ENCODE results near the gene IFNA1.
"Not testable (repeated sequence)": the region's sequence is repeated elsewhere in the genome, so short reads cannot be mapped to it uniquely, and the experiment has no call there.

IFNA1 gene

DNA sequence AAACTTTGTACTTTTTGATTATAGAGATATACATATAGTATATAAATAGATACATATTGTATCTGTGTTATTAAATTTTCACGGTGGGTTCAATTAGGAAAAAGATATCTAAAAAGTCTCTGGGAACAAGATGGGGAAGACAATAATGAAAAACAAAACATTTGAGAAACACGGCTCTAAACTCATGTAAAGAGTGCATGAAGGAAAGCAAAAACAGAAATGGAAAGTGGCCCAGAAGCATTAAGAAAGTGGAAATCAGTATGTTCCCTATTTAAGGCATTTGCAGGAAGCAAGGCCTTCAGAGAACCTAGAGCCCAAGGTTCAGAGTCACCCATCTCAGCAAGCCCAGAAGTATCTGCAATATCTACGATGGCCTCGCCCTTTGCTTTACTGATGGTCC, at the start of gene IFNA1:
IFNA1 (plus strand) TSS at position 301 of the 400 bp plus-strand sequence; CDS start at position 370, 69 bp downstream.
- DNase-seq = no peak

DNA sequence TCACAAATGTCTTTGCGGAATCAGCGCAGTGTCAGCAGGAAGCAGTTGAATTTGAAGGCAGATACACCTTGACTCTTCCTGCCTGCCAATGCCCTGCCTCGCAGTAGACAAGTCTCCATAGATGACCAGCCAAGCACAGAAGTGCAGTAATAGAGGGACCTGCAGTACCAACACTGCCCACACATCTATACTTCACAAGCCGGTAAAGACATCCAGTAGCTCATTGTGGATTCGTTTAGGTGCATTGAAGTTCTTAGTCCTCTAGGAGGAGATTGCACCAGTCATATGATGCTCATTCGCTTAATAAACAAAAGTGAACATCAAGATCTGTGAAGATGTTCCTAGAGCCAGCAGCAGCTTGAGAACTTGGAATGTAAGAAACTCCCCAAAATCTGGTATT, 48.0 kb upstream of the IFNA1 start:
- DNase-seq = peak in 1 of 2 experiments; percentile 52

DNA sequence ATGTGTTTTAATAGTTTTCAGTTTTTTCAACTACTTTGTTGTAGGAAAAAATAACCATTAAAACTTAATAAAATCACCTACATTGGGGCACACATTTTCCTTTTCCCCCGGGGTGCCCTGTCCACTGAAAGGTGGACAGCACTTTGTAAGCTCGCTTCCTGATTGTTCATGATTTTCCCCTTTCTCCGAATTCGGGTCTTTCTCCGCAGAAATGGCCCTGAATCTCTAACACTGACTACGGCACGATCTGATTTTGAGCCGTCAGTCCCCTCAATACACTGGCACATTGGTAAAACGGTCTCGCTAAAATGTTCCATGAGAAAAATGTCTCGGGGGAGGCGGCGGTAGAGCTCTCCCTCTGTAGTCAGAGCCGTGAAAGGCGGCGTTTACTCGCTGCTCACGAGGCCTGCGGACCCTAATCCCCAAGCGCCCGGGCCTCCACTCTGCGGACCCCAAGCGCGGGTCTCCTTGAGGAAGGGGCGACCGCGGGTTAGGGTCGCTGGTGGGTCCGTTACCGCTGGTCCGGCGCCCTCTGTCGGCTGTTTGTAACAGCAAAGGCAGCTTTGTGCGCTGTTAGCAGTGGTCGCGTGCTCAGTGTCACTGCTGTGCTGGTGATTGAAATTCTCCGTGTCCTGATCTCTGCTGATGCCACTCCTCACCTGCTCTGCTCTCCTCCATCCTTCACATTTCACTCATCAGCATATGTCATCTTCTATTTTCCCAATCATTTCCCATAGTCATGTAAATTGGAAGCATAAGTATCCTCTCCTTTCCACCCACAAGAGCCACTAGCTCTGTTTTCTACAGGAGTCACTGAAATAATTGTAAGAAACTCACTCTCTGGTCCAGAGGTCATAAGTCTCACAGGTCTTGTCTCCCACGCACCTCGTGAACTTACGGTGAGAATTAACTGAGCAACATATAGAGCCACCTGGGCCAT, 44.2 kb upstream of the IFNA1 start:
- DNase-seq = peak in 1 of 2 experiments; percentile 73

DNA sequence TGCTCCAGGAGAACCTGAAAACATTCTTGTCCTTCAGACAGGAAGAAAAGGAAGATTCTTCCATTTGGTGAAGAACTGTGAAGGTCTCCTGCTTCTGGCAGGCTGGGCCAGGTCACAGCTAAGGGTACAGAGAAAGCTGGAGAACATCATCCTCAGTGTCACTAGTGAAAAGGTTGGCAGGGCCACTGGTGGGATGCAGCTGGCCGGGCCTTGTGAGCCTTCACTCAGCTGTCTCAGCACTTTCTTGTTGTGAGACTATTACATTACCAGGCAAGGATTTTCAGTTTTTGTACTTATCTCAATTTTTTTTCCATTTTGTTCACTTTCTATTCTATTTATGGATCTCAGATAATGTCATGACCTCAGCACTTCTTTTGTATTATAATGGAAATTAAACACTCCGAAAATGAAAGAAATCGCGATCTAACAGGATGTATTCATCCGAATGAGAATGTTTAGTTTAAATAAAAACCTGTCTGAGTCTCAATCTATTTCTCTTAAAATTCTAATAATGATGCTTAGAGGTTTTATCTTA, 41.2 kb upstream of the IFNA1 start:
- DNase-seq = no peak

DNA sequence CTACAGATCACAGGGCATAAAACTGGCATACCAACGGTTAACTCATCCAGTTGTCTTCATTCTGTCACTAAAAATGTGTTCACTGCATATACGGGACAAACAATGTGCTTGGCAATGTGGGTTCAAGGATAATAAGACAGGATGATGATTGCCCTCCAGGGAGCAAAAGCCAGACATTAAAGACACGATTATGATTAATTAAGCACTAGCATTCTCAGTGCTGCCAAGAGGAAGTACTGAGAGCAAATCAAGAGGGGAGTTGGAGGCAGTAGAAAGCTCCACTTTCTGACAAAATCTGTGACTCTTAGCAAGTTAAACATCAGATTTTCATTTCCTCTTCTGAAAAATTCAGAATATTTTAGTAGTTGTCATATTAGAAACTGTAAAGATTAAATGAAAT, 40.3 kb upstream of the IFNA1 start:
- no peak for DNase-seq

DNA sequence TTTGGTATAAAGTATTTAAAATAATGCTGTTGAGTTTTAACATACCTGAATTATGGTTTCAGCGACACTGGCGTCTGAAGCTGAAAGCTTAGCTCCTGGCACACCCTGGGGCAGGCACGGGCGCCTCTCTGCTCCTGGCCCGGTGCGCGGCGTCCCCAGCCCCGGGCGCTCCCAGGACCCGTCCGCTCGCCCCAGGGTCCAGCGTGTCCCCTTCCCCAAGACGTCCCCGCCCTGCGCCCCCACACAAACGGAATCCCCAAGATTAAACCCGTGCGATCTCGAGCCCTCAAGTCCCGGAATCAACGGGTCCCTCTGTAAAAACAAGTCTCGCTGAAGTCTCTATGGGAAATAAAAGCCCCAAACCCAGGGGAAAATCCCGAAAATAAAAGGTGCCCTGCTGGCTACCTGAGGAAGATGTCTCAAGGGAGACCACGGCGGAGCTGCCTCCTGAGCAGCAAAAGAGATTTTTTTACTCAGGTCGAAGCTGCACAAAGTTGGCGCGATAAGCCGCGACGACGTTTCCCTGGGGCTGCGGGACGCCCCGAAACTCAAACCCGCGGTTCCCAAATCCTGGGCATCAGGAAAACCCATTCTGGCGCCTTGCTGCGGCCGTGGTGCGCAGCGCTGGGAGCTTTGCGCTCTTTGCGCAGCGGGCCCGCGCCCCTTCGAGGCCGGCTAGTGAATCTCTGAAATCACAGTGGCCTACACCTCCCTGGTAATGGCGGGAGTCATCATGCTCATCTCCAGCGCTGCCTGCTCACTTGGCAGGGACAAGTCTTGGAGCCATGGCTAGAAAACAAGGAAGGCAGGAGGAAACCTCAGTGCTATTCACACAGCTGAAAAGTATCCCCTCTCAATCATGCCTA, 37.6 kb upstream of the IFNA1 start:
- DNase-seq = no peak

DNA sequence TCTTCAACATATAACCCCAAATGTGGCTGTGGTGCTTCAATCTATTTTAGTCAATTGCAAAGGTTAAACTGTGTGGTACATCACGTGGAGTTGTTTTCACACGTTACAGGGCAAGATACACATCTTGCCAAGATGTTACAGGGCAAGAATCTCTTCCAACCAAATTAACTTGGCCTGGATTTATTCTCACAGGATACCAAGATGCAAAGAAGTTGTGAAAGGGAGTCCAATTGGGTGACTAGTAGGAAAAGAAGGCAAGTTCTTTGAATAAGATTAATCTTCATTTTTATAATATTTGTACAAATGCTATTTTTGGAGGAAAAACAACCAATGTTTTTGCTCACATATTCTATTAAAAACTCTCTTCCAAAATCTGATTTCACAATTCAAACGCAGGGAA, 36.1 kb upstream of the IFNA1 start:
- DNase-seq = no peak

DNA sequence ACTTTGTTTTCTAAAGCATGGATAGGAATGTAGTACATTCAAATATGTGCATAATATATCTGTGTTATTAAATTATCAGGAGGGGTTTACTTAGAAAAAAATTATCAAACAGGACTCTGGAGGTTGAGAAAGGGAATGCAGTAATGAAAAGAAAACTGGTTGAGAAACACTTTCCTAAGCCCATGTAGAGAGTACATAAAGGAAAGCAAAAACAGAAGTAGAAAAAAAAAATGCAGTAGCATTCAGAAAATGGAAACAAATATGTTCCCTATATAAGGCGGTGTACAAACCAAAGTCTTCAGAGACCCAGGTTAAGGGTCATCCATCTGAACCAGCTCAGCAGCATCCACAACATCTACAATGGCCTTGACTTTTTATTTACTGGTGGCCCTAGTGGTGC, 31.4 kb upstream of the IFNA1 start, which contains the start of gene IFNA8:
IFNA8 (plus strand) TSS at position 301 of the 400 bp plus-strand sequence; CDS start at position 361, 60 bp downstream.
- no peak for DNase-seq

DNA sequence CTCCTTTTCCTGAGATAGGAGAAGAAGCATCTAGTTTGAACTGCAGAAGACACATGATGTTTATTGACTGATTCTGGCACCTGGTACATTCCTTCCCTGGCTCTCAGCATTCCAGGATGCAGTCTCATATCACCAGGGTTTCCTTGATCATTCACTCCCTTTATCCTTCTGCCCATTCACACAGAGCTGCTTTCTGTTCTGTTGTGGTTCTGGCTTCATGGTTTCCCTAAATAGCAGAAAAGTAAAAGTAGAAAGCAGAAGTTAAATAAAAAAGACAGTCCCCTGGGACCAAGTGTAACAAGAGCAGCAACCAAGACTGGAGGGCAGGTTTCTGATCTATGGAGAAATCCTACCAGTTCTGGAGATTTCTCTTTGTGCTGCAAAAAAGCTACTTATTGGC, 28.1 kb upstream of the IFNA1 start:
- no peak for DNase-seq

DNA sequence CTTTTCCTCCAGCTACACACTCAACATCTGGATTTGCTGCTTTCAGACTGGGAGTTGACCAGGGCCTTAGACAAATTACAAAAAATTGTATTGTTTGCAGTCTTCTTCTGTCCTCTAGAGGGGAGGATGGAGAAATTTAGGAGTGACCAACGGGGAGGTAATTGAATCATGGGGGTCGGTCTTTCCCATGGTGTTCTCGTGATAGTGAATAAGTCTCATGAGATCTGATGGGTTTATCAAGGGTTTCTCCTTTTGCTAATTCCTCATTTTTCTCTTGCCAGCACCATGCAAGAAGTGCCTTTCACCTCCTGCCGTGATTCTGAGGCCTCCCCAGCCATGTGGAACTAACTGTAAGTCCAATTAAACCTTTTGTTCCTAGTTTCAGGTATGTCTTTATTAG, 27.1 kb upstream of the IFNA1 start:
- no peak for DNase-seq

DNA sequence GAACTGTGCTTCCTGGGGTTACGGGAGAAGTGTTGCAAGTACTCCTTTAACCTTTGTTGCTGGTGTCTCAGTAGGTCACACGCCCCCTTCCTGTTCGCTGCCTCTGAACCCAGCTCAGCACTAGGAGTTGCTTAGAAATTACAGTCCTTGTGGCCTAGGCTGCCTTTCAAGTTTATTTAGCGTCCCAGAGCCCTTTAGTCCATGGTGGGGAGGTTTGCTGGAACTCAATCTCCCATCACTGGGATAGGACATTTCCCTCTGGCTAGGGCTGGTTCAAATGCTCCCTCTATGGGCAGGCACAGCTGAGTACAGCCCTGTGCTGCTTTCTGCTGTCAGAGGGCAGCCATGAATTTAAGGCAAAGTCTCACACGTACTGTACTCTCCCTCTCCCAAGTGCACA, 26.6 kb upstream of the IFNA1 start:
- no peak for DNase-seq

DNA sequence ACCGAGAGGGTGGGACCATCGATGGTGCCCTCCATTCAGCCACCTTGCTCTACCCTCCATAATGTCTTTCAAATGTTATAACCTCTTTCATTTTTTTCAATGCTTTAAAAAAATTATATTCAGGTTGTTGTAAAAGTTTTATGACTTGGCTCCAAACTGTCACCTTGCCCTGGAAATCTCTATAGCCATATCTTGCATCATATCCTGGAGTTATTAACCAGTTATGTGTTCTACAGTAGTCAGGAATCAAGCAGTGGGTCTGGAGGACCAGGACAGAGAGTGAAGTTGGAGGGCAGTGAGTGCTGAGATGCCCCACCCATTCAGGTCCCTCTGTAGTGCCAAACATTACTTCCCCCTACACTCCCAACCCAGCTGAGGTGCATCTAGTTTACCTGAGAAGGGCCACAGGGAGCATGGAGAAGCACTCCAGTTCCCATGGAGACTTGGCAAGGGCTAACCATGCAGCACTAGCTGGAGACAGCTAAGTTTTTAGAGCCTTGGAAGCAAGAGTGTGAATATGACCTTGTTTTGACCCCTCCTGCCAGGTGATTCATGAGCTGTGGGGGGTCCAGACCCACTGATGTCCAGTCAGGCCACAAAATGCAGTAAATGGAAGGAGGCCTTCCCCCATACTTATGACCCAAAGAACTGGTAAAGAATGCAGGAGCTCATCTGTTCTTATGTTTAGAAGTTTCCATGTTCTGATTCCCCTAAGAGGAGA, 25.9 kb upstream of the IFNA1 start:
- DNase-seq = no peak

DNA sequence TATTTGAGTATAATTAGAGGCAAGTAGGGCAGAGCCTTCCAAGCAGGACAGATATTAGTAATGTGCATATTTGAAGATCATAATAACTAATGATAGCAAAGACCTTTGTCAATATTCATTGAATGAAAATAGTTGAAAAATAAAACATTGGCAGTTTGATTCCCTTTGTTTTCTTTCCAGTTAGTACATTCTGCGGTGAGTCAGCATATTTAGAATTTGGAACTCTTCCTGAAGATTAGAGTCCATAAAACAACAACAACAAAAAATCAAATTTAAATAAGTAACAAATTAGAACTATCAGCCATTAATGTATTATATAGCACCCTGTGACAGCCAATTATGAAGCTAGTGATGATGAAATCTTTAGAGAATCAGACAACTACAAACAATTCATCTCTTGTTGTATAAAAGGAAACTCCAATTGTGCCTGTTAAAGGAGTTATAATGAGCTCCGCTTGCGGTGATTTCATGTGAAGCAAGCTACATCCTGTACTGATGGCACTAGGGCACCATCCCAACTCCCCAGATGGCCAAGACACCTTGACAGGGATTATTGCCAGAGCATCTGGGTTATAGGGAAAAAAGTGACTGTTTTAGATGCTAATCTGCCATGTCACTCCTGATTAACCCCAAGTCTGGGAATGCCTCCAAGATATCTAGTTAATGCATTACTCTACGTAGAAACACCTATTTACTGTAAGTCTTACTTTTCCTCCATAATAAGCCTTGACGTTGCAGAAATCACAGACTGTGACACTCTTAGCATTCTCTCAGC, 24.6 kb upstream of the IFNA1 start:
- no peak for DNase-seq

DNA sequence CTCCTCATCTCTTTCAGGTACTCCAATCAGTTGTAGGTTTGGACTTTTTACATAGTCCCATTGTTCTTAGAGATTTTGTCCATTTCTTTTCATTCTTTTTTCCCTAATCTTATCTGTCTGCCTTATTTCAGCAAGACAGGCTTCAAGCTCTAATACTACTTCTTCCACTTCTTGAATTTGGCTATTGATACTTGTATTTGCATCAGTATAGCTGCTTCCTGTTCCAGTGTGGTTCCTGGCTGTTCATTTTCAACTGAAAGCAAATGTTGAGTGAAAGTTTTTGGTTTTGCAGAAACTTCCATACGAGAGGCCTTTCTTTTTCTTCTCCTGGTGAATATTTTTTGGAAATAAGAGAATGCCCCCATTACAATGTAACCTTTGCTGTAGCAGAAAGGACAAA, 12.0 kb upstream of the IFNA1 start:
- DNase-seq = no peak

DNA sequence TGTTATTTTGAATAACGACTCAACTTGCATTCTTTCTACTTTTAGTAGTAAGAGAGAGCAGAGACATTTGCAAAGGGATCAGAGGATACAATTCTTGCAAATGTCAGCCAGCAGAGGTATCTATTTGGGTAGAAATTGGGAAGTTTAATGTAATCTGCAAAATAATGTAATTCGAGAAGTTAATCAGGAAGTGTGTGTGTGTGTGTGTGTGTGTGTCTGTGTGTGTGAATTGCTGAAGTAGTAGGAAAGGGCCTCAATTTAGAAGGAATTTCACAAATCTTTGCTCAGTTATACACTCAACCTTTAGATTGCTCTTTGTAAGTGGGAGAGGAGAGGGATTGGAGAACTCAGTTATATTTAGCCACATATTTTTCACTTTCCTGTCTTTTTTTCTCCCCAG, 11.0 kb upstream of the IFNA1 start:
- DNase-seq = no peak

DNA sequence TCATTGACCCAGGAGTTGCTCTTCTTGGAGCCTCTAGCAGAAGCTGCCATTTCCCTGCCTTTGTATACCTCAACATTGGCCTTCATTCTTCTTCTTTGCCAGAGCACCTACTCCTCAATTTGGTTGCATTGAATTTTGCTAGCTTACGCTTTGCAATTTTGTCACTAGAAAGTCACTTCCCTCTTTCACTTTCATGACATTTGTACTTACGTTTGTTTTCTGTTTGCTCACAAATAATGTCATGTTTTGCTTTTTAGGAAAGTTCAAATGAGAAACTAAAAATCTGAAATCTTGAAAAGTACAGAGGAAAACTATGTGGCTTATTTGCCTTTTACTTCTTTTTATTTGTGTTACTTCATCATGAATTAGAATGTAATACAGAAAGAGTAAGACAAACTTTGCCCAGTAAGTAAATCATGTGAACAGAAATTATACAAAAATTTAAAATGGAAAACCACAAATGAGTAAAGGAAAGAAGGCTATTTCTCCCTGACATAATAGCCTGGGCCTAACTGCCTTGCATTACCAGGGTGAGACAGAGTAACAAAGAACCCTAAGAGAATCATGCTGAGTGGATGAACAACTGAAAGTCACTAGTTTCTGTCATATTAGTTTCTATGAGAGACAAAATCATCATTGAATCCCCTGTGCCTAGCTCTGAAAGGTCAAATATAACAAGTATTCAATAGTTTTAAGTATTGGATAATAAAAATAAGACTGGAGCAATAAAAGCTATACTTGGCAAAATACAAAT, 7.4 kb upstream of the IFNA1 start:
- no peak for DNase-seq

DNA sequence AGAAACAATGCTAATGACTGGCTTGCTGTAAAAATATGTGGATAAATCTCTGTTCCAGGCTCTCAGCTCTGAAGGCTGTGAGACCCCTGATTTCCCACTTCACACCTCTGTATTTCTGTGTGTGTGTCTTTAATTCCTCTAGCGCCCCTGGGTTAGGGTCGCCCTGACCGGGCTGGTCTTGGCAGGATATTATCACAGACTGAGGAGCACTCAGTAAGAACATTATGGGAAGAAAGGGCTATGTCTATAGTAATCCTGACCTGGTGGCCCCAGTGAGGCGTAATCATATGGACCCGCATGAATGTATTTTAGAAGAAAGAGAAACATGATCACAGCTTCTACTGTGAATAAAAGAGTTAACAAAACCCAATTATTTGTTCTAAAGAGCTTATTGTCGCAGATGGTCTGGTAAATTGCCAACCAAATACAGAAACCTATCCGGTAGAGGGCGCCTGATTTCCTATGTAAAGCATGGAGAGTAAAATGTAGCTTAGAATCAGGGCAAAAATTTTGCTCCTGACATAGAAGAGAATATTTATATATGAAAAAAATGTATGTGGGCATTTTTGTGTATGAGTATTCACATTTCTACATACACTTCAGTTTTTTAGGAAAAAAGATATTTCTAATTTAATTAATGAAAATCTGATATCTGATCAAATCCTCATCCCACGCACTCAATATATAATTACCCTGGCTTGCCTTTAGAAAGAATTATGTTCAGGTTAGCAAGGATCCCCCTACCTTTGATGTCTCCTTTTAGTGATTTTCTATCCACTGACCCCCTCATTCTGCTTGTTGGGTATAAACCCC, 5.8 kb upstream of the IFNA1 start:
- peak; percentile 23 to 64 for DNase-seq

DNA sequence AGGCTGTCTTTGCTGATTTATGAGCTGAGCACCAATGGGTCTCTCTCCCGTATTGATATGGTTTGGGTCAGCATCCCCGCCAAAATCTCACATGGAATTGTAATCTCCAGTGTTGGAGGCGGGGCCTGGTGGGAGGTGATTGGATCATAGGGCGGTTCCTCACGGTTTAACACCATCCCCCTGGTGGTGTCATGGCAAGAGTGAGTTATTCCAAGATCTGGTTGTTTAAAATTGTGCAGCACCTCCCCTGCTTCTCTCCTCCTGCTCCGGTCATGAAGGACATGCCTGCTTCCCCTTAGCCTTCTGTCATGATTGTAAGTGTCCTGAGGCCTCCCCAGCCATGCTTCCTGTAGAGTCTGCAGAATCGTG, 5.2 kb upstream of the IFNA1 start:
- not testable (repeated sequence) for DNase-seq

DNA sequence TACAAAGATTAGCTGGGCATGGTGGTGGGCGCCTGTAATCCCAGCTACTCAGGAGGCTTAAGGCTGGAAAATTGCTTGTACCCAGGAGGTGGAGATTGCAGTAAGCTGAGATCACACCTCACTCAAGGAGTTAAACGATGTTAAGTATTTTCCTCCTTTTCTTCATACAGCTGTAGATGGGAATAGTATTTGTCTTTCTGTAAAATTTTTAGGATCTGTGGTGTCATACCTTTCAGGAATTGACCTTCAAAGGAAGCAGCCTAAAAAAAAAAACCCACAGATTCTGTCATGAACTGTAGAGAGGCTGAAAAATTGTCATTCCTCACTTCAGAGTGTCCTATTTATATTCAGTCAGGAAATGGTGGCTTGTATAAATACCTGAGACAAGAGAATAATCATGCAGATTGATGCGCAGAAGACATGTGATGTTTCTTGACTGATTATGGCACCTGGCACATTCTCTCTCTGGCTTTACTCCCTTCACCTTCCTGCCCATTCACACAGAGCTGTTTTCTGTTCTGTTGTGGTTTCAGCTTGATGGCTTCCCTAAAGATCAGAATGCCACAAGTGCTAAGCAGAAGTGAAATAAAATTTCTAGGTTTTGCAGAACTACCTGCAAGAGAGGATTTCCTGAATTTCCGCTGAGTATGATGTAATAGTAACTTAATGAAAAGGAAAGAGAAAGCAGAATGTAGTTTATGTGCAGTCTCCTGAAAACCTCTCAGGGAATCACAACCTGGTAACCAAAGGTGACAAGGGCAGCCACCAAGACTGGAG, 3.8 kb downstream of the IFNA1 start:
- no peak for DNase-seq
